GM21423 (cell line): ENCODE results near the gene PARD3B.

Experiments used
- ATAC-seq: cut with Tn5 transposase; IDR thresholded peaks from one replicate; pipeline ENCODE4 v1.9.1; 2021; ENCODE audit warnings: mild to moderate bottlenecking, moderate library complexity; ENCODE audit not compliant: unreplicated experiment

PARD3B gene

DNA sequence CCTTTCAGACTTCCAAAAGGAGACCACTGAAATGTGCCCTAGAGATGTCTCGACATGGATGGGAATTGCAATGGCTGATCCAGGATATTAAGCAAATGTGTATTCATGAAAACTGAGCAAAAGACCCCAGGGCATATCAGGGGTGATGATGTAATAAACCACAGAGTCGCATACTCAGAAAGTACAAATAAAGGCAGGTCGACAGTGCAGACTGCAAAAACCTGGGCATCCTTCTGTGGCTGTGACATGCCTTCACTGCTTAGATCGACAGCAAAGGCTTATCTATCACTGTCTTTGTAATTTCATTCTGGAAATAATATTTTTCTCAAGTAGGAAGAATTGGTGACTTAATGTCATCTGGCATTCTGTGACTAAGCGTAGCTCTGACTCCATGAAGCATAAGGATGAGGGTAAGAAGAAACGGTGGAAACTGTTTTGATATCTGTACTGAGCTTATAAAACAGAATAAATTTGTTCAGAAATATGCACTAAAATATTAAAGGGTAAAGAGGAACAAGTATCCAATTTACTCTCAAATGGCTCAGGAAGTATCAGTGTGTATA is 1021.4 kb downstream of the PARD3B start:
- no peak for ATAC-seq

DNA sequence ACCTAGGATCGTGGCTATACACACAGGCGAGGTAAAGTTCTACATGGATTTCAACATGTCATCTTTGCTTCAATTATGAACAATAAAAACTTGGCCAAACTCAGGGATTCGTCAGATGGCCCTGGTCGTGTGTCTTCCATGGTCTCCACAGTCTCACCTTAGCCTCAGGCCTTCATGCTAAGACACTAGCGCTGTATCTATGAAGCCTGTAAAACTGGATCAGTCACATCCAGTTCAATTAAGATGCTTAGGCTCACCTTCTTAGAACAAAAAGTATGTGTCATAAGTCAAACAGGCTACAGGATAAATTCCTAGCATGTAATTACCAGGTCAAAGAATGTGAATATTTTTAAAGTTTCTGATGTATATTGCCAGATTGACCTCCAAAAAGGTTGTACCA is 1023.3 kb downstream of the PARD3B start:
- ATAC-seq: no peak

- ATAC-seq: no peak
These were observed 1025.4 kb downstream of the PARD3B start for GRCh38 chr2:205570648-205571047.

GRCh38 chr2:205571360-205571959 is 1026.2 kb downstream of the PARD3B start:
- ATAC-seq: no peak

DNA sequence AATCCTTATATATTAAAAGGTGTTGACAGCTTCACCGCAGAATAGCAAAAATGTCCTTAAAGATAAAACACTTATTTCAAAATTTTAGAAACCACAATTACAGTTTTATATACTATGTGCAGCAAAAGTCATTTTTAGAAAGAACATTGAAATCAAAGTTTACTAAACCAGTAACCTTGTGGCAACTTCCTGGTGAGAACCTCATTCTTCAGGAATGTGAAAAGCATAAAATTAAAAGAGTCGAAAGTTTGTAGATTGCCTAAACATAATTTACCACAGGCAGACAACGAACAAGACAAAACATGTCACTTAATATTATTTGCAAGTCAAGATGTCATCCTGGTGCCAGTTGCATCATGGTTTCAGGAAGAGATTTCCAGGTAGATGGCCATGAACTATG is 1028.7 kb downstream of the PARD3B start:
- no peak for ATAC-seq

- no peak for ATAC-seq
These were observed 1034.1 kb downstream of the PARD3B start for GRCh38 chr2:205579335-205579734.

DNA sequence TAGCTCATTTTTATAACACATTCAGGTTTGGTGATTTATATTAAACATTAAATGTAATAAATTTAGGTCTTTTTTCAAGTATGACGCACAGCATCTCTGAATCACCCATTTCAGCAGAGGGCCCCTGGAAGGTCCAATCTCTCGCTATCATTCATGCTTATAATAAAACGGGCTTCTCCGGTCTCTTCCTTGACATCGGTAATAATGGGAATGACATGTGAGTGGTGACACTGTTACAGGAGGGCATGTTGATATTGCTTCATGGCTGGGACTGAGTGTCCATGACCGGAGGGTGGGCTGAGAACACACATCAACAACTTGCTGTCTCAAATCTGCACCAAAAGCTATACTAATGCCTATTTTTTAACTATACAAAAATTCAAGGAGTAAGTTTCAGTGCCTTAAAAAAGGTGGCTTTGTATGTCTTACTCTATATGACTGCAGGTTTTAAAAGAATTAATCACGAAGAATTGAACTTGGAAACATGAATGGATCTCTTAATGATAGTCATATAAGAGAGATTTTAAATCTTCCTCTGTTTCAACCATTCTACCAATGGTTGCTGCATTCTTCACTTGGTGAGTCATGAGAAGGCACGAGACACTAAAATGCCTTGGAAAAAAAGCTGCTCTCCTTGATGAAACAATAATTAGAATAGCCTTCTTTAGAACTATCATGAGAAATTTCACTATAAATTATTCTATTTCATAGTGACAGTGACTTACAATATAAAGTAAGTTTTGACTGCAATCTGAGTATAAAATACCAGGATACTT is 1035.1 kb downstream of the PARD3B start:
- ATAC-seq: no peak

GRCh38 chr2:205582366-205582765 is 1037.1 kb downstream of the PARD3B start:
- ATAC-seq: no peak

DNA sequence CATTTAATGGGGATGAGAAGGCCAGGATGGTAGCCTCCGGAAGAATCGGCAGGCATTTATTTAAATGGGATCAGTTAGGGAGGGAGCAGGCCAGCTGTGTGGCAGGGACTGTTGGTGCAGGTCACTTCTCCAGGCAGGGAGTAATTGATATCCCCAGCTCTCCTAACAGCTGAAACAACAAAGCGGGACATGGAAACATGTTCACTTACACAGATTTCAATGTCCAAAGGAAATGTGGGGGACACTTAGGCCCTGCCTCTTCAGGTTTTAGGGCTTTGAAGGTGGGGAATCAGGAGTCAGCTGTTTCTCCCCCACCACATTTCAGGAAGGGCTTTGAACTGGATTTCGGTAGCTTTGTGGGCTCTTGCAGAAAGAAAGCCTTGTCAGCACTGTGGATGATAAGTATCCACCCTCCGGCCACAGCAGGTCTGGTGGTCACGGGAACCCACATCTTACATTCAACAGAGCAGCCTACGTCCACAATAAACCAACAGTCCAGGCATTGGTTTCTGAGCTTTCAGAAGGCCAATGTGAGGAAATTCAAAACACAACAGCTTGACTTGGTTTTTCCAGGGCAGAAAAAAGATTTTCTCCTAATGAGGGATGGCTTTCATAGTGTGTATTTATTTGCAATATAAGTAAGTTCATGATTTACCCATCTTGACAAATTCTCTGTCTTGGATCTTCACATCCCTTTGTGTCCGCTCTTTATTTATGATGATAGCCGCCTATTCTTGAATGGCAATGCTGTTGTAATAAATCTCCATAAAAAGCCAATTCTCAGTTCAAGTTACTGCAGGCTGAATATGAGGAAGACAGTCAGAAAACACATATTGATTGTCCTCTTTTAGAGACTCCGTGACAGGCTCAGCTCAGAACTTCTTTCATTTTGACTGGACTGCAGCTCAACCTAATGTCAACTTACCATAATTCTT is 1040.4 kb downstream of the PARD3B start:
- ATAC-seq: no peak

DNA sequence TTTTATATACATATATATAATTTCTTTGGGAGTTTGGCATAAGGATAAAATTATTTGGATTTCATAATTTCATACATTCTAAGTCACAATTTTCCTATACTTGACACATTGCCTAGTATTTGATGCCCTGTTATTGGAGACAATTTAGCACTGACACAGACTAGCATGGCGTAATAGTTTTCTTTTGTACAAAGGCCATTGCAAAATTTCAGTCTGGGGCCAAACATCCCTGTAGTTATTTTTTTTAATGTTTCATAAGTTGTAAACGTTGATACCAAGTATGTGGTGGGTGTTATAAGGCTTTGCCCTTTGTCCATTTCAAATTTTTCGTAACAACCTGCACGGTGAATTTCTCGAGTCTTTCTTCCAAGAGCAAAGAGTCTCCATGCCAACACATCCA is 1041.4 kb downstream of the PARD3B start:
- ATAC-seq: no peak

- ATAC-seq: no peak
These were observed 1044.2 kb downstream of the PARD3B start for GRCh38 chr2:205589479-205589878.

- ATAC-seq: no peak
These were observed 1045.5 kb downstream of the PARD3B start for GRCh38 chr2:205590759-205591158.

GRCh38 chr2:205593891-205594290 is 1048.6 kb downstream of the PARD3B start:
- no peak for ATAC-seq

DNA sequence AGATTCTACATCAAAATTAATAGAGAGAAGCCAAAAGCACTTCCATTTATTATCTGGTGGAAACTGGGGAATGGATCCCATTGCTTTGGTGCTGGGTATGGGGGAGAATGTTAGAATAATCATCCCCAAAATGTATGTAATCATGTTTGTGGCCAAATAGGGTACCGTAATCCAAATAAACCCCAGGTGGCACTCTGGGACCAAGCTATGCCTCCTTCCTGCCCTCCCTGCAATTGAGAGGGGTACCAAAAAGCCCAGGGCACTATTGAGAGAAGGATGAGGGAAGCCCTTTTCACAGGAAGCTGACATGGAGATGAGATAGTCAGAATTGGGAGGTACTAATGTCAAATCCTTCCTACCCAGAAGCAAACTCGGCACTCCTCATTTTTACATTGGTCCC is 1051.3 kb downstream of the PARD3B start:
- ATAC-seq: no peak

- no peak for ATAC-seq
These were observed 1060.5 kb downstream of the PARD3B start for GRCh38 chr2:205605638-205606304.

DNA sequence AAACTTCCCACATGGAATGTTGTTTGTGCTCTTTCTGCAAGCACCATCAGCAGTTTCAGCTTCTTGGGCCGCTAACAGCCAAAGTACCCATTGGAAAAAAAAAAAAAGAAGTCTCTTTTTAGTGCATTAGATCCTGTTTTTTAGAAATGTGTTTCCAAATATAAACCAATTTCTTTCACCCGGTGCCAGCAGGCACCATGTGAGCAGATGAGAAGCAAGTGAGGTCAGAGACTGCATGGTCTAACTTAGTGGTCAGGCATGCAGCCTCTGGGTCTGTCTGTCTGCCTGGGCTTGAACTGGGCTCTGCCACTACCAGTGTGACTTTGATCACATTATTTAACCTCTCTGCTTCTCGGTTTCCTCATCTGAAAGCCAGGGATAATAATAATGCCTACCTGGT is 1061.9 kb downstream of the PARD3B start:
- no peak for ATAC-seq

GRCh38 chr2:205609113-205609512 is 1063.8 kb downstream of the PARD3B start:
- ATAC-seq: no peak

- no peak for ATAC-seq
These were observed 1065.2 kb downstream of the PARD3B start for GRCh38 chr2:205610437-205610836.

DNA sequence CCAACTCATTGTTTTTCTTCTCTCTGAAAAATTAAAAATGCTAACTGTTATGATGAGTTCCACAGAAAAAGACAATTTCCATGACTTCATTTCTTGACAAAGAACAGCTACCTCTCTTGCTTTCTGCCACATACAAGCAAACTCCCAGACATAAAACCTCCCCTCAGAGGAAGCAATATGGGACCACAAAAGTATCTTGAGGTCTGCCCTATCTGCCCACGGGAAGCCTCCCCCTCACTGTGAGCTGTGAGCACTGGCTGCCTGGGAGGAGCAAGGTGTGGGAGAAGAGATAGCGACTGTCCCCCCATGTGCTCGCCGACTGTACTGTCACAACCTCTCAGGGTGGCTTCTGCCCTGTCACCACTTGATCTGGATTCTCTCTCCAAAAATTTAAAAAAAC is 1067.4 kb downstream of the PARD3B start:
- ATAC-seq: no peak

GRCh38 chr2:205613970-205614559 is 1068.8 kb downstream of the PARD3B start:
- ATAC-seq: no peak
